Endodermal cell (in vitro differentiated cells): ENCODE results near the gene MAGEA11. TPM values are rescaled to one million over a fixed set of nuclear protein-coding genes. Genes with fewer than 3 reads are reported as not detected.

Experiments
- DNase-seq: peaks from one replicate; pipeline ENCODE4 v3.0.0-alpha.2; 2017
- H3K27ac ChIP-seq: 2 replicates; pipeline ENCODE4 v1.5.1; 2013; ENCODE audit warnings: mild to moderate bottlenecking, low read depth, low read length, moderate library complexity
- H3K27me3 ChIP-seq: 2 replicates; pipeline ENCODE4 v1.6.1; 2013; ENCODE audit warnings: mild to moderate bottlenecking, low read length, moderate library complexity; ENCODE audit not compliant: insufficient read depth, control insufficient read depth, poor library complexity, severe bottlenecking
- H3K36me3 ChIP-seq: 2 replicates; pipeline ENCODE4 v1.7.0; 2013; ENCODE audit warnings: mild to moderate bottlenecking, low read length, moderate library complexity; ENCODE audit not compliant: control insufficient read depth, insufficient read depth
- H3K4me1 ChIP-seq: one replicate; pipeline ENCODE4 v1.7.0; 2013; ENCODE audit warnings: low read length; ENCODE audit not compliant: control insufficient read depth, insufficient read depth
- H3K4me3 ChIP-seq: 2 replicates; pipeline ENCODE4 v1.5.1; 2013; ENCODE audit warnings: mild to moderate bottlenecking, low read length, moderate library complexity
- H3K9ac ChIP-seq: 2 replicates; pipeline ENCODE4 v1.6.1; 2013; ENCODE audit warnings: mild to moderate bottlenecking, low read length, moderate library complexity; ENCODE audit not compliant: poor library complexity, severe bottlenecking; ENCODE audit errors: extremely low read depth
- H3K9me3 ChIP-seq: 2 replicates; pipeline ENCODE4 v1.6.1; 2013; ENCODE audit warnings: mild to moderate bottlenecking, low read length, moderate library complexity; ENCODE audit not compliant: control insufficient read depth
- H3K27ac Mint-ChIP-seq: 2 replicates; pipeline ENCODE4 v1.8.0; 2020; ENCODE audit warnings: mixed read lengths
- H3K27me3 Mint-ChIP-seq: 2 replicates; pipeline ENCODE4 v1.8.0; 2021; ENCODE audit warnings: mild to moderate bottlenecking, mixed read lengths; ENCODE audit not compliant: insufficient read depth
- H3K36me3 Mint-ChIP-seq: 2 replicates; pipeline ENCODE4 v1.8.0; 2020; ENCODE audit warnings: low read depth, mixed read lengths
- H3K4me1 Mint-ChIP-seq: 2 replicates; pipeline ENCODE4 v1.8.0; 2020; ENCODE audit warnings: mixed read lengths
- H3K4me3 Mint-ChIP-seq: 2 replicates; pipeline ENCODE4 v1.8.0; 2020; ENCODE audit warnings: mild to moderate bottlenecking, moderate library complexity, mixed read lengths
- H3K9me3 Mint-ChIP-seq: 2 replicates; pipeline ENCODE4 v1.8.0; 2020; ENCODE audit warnings: mild to moderate bottlenecking, mixed read lengths
- WGBS, 2 experiments: methylation state at CpG; one replicate each; pipeline versions ENCODE4 v1.1.5 to v1.1.7; 2013; ENCODE audit warnings: missing lambda C conversion rate in 2 of 2, mixed read lengths in 1 of 2; ENCODE audit not compliant: insufficient coverage in 1 of 2, insufficient read length in 1 of 2; 5-methylcytosine and 5-hydroxymethylcytosine counted together
- total RNA-seq, 2 donors: library from RNA; stranded (reverse); fragmentation: NEBNext Ultra II Directional in 1 of 2; extraction: Animal tissue kit (Norgen Biotek cat#: 25700) in 1 of 2; gene quantifications; 2 replicates in 1 of 2; 3 replicates in 1 of 2; pipeline ENCODE4 v1.2.1, GENCODE V29; 2021
- TF ChIP-seq, protein P1 (sequence below): fragments of 200-600 bp; sonication (generic); conservative IDR thresholded peaks from 2 replicates; pipeline ENCODE4 v1.5.0; 2021; ENCODE audit warnings: antibody characterized with exemption, mild to moderate bottlenecking

MAGEA11 gene
- total RNA-seq, 2 donors from 2014 or later, result not detected

DNA sequence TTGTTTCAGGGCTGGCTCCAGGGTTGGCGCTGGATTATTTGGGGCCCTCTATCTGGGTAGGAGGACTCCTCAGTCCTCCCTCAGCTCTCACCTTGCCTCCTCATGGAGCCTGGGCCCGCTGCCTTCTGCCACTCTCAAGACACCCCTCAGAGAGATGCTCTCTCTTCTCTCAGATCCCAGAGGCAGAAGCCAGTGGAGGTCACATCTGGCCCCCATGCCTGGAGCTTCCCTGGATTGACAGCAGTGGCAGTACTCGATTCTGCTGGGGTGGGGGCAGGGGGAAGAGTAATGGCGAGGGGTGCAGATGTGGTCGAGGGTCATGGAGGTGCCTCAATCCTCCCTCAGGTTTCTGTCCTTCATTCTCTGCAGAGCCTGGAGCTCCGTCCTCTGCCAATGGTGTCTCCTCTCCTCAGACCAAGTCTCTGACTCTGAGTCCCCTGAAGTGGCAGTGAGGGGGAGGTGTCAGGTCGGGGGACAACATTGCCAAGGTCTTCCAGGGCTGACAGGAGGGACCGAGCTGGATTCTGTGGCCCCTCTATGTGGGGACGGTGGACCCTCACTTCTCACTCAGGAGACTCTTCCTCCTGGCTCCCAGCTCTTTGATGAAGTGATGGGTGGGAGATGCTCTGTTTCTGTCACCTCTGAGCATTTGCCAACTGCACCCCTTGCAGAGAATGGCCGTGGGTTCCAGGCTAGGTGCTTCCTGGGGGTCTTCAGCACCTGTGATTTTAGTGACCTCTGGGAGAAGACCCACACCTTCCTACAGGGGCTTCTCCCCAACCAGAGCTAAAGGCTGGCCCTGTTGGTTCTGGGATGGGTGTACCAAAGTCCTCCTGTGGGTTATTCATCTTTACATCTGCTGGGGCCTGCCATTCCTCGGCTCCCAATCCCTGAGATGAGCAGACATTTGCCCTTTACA lies 51.1 kb downstream of the MAGEA11 start:
- Mint-ChIP-seq H3K9me3 (peaks cover 54% of the 10 kb centered on the region), H3K4me3 (no peak overlapping the region), H3K27me3 (no peaks in the 10 kb centered on the region), H3K4me1 (no peaks in the 10 kb centered on the region), H3K27ac (no peak overlapping the region), H3K36me3 (no peaks in the 10 kb centered on the region)
- 89 to 100% methylated on average over 1 to 10 of the region's 11 CpGs for WGBS, 2 experiments
- no peak overlapping the region for H3K27ac ChIP-seq
- no peaks in the 10 kb centered on the region for H3K9me3 ChIP-seq
- TF ChIP-seq, protein P1, sequence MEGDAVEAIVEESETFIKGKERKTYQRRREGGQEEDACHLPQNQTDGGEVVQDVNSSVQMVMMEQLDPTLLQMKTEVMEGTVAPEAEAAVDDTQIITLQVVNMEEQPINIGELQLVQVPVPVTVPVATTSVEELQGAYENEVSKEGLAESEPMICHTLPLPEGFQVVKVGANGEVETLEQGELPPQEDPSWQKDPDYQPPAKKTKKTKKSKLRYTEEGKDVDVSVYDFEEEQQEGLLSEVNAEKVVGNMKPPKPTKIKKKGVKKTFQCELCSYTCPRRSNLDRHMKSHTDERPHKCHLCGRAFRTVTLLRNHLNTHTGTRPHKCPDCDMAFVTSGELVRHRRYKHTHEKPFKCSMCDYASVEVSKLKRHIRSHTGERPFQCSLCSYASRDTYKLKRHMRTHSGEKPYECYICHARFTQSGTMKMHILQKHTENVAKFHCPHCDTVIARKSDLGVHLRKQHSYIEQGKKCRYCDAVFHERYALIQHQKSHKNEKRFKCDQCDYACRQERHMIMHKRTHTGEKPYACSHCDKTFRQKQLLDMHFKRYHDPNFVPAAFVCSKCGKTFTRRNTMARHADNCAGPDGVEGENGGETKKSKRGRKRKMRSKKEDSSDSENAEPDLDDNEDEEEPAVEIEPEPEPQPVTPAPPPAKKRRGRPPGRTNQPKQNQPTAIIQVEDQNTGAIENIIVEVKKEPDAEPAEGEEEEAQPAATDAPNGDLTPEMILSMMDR, result no peak
- DNase-seq, result peak; percentile 11
- H3K27me3 ChIP-seq, result no peaks in the 10 kb centered on the region
- no peak overlapping the region for H3K9ac ChIP-seq
- H3K4me1 ChIP-seq, result no peaks in the 10 kb centered on the region
- no peak overlapping the region for H3K4me3 ChIP-seq
- no peaks in the 10 kb centered on the region for H3K36me3 ChIP-seq

Other genes with a start within 250 kb of the MAGEA11 start
- 10 to 100 TPM; 28.2 to 43.9 TPM for gene IDS, start 206.8 kb upstream of the MAGEA11 start, total RNA-seq
- gene EOLA1, start 171.0 kb upstream of the MAGEA11 start, total RNA-seq, result 10 to 100 TPM; 11.9 to 18.0 TPM
- gene HSFX3, start 162.1 kb upstream of the MAGEA11 start, total RNA-seq, result not detected
- not detected for gene MAGEA9B, start 124.6 kb upstream of the MAGEA11 start, total RNA-seq
- gene HSFX2, start 116.7 kb upstream of the MAGEA11 start, total RNA-seq, result not detected
- gene TMEM185A, start 80.3 kb upstream of the MAGEA11 start, total RNA-seq, result 10 to 100 TPM; 60.1 to 66.3 TPM
- 1 to 10 TPM; 3.2 to 3.4 TPM for gene HSFX1, start 62.0 kb downstream of the MAGEA11 start, total RNA-seq
- gene MAGEA9, start 69.9 kb downstream of the MAGEA11 start, total RNA-seq, result not detected
- gene MAGEA8, start 169.1 kb downstream of the MAGEA11 start, total RNA-seq, result not detected
- not detected for gene HSFX4, start 217.5 kb downstream of the MAGEA11 start, total RNA-seq
- gene EOLA2, start 226.4 kb downstream of the MAGEA11 start, total RNA-seq, result 10 to 100 TPM; 24.0 to 37.1 TPM